Prostate gland (tissue), 2 donors: ENCODE results near the gene CERS3.

Source experiments
- POLR2A ChIP-seq: fragments of 450-650 bp; IDR thresholded peaks from one replicate; pipeline ENCODE4 v1.6.1; 2016; ENCODE audit warnings: antibody characterized with exemption, mild to moderate bottlenecking
- POLR2AphosphoS5 ChIP-seq: sonication (generic); formaldehyde crosslinking; IDR thresholded peaks from one replicate; pipeline ENCODE4 v1.6.1; 2017; ENCODE audit warnings: antibody characterized with exemption
- TF ChIP-seq, protein P1 (sequence below), 4 experiments: fragments of 200-600 bp in 2 of 4; fragments of 450-650 bp in 2 of 4; sonication (generic) in 2 of 4; IDR thresholded peaks; 1 replicate in 3 of 4; 2 replicates in 1 of 4; pipeline ENCODE4 v1.5.1; 2016 to 2019; ENCODE audit warnings: antibody characterized with exemption in 4 of 4, mild to moderate bottlenecking in 2 of 4, moderate library complexity in 2 of 4

DNA sequence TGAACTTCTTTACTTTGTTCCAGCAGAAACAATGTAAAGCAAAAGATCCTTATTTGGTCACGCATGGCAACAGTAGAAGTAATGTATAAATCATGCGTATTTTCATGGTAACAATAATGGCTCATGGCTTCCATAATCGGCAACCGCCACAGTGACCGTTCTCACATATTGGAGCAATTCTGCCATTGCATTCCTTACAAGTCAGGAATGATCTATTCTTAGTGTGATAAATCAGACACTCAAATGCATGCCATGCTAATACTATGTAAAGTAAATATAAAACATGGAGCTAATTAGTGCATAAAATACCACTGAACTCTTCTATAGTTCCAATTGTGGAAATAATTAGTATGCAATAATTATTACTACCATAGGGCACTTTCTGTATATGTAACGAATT, 13.5 kb upstream of the CERS3 start:
- TF ChIP-seq POLR2A: no peak
- TF ChIP-seq, protein P1, sequence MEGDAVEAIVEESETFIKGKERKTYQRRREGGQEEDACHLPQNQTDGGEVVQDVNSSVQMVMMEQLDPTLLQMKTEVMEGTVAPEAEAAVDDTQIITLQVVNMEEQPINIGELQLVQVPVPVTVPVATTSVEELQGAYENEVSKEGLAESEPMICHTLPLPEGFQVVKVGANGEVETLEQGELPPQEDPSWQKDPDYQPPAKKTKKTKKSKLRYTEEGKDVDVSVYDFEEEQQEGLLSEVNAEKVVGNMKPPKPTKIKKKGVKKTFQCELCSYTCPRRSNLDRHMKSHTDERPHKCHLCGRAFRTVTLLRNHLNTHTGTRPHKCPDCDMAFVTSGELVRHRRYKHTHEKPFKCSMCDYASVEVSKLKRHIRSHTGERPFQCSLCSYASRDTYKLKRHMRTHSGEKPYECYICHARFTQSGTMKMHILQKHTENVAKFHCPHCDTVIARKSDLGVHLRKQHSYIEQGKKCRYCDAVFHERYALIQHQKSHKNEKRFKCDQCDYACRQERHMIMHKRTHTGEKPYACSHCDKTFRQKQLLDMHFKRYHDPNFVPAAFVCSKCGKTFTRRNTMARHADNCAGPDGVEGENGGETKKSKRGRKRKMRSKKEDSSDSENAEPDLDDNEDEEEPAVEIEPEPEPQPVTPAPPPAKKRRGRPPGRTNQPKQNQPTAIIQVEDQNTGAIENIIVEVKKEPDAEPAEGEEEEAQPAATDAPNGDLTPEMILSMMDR (IDR thresholded peaks at IDR 0.05): no peak
- TF ChIP-seq POLR2AphosphoS5: no peak
